Right lobe of liver (tissue), 4 donors: ENCODE results near the gene GRB14.

ENCODE experiments used
- POLR2A ChIP-seq: fragments of 450-650 bp; IDR thresholded peaks from one replicate; pipeline ENCODE4 v1.6.1; 2017; ENCODE audit warnings: antibody characterized with exemption, mild to moderate bottlenecking
- TF ChIP-seq, protein P1 (sequence below), 4 donors: fragments of 200-600 bp in 3 of 4; fragments of 450-650 bp in 1 of 4; IDR thresholded peaks; one replicate each; pipeline versions ENCODE4 v1.5.1 to v1.8.0; 2016 to 2022; ENCODE audit warnings: antibody characterized with exemption in 4 of 4, mild to moderate bottlenecking in 2 of 4
- donor health status: DM: no; HTN: no; CAD: no.
- donor health status: DM: no; HTN: no; CAD: no.
- donor health status: DM: no; HTN: yes; CAD: no.

DNA sequence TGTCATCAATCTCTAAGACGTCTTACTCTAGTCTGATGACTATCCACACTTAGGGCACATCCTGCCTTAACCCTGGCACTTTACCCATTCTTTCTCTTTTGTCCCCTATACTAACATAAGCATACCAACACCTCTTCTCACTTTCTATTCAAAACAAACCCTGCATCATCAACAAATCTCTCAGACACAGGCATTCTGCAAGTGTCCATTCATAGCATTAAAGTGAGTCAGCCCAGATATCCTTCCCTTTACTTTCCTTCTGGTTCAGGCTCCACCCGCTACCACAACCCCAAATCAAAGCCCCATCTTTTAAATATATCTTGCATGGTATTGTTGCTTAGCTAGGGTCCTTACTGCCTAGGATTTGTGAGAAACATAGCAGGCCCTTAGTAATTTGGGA, 3.8 kb downstream of the GRB14 start:
- no peak for TF ChIP-seq POLR2A
- TF ChIP-seq, protein P1, sequence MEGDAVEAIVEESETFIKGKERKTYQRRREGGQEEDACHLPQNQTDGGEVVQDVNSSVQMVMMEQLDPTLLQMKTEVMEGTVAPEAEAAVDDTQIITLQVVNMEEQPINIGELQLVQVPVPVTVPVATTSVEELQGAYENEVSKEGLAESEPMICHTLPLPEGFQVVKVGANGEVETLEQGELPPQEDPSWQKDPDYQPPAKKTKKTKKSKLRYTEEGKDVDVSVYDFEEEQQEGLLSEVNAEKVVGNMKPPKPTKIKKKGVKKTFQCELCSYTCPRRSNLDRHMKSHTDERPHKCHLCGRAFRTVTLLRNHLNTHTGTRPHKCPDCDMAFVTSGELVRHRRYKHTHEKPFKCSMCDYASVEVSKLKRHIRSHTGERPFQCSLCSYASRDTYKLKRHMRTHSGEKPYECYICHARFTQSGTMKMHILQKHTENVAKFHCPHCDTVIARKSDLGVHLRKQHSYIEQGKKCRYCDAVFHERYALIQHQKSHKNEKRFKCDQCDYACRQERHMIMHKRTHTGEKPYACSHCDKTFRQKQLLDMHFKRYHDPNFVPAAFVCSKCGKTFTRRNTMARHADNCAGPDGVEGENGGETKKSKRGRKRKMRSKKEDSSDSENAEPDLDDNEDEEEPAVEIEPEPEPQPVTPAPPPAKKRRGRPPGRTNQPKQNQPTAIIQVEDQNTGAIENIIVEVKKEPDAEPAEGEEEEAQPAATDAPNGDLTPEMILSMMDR (IDR thresholded peaks at IDR 0.05) = no peak
